Astrocyte (in vitro differentiated cells and primary cell): Measurements from ENCODE around the gene IDUA. TPM values are rescaled to one million over a fixed set of nuclear protein-coding genes. Genes with fewer than 3 reads are reported as not detected.
A peak's percentile ranks its signal among the peaks of the same experiment; 100 is the strongest.

Experiments used
- DNase-seq: peaks from one replicate; pipeline ENCODE4 v3.0.0-alpha.2; 2010; ENCODE audit warnings: low read depth
- FAIRE-seq: peaks from 2 replicates; lab custom pipeline; 2011; peaks lifted over from hg19 to GRCh38; lab: Jason Lieb, UNC
- H2AFZ ChIP-seq: 2 replicates; pipeline ENCODE4 v1.6.0; 2012; ENCODE audit warnings: low read depth, low read length, inconsistent platforms
- H3K27ac ChIP-seq: 2 replicates; pipeline ENCODE4 v1.5.1; 2011; ENCODE audit warnings: low read depth, low read length, inconsistent platforms
- H3K27me3 ChIP-seq: 2 replicates; pipeline ENCODE4 v1.6.0; 2011; ENCODE audit warnings: low read length, inconsistent platforms; ENCODE audit not compliant: insufficient read depth
- H3K36me3 ChIP-seq: 2 replicates; pipeline ENCODE4 v1.5.1; 2011; ENCODE audit warnings: low read length, inconsistent platforms; ENCODE audit not compliant: insufficient read depth
- H3K4me1 ChIP-seq: 2 replicates; pipeline ENCODE4 v1.5.1; 2011; ENCODE audit warnings: low read length, inconsistent platforms; ENCODE audit not compliant: insufficient read depth
- H3K4me2 ChIP-seq: 2 replicates; pipeline ENCODE4 v1.6.0; 2012; ENCODE audit warnings: low read length, inconsistent platforms
- H3K4me3 ChIP-seq: 2 replicates; pipeline ENCODE4 v1.5.1; 2011; ENCODE audit warnings: low read depth, mild to moderate bottlenecking, low read length, inconsistent platforms; ENCODE audit not compliant: insufficient read depth
- H3K79me2 ChIP-seq: 2 replicates; pipeline ENCODE4 v1.6.0; 2012; ENCODE audit warnings: mild to moderate bottlenecking, low read length, inconsistent platforms; ENCODE audit not compliant: insufficient read depth
- H3K9ac ChIP-seq: 2 replicates; pipeline ENCODE4 v1.6.0; 2012; ENCODE audit warnings: mild to moderate bottlenecking, low read length, inconsistent platforms
- H3K9me3 ChIP-seq: 2 replicates; pipeline ENCODE4 v1.5.1; 2012; ENCODE audit warnings: low read depth, mild to moderate bottlenecking, low read length, inconsistent platforms; ENCODE audit not compliant: insufficient read depth
- H4K20me1 ChIP-seq: 2 replicates; pipeline ENCODE4 v1.6.0; 2012; ENCODE audit warnings: low read length, inconsistent platforms; ENCODE audit not compliant: insufficient read depth
- H3K27ac Mint-ChIP-seq: one replicate; pipeline ENCODE4 v1.8.0; 2021; ENCODE audit warnings: mild to moderate bottlenecking, mixed read lengths; ENCODE audit not compliant: unreplicated experiment
- H3K27me3 Mint-ChIP-seq: one replicate; pipeline ENCODE4 v1.8.0; 2021; ENCODE audit warnings: low read depth, mixed read lengths; ENCODE audit not compliant: unreplicated experiment
- H3K36me3 Mint-ChIP-seq: one replicate; pipeline ENCODE4 v1.8.0; 2021; ENCODE audit warnings: low read depth, mixed read lengths; ENCODE audit not compliant: unreplicated experiment
- H3K4me1 Mint-ChIP-seq: one replicate; pipeline ENCODE4 v1.8.0; 2021; ENCODE audit warnings: low read depth, mixed read lengths; ENCODE audit not compliant: unreplicated experiment
- H3K4me3 Mint-ChIP-seq: one replicate; pipeline ENCODE4 v1.8.0; 2021; ENCODE audit warnings: mild to moderate bottlenecking, moderate library complexity, mixed read lengths; ENCODE audit not compliant: unreplicated experiment
- H3K9me3 Mint-ChIP-seq: one replicate; pipeline ENCODE4 v1.8.0; 2021; ENCODE audit warnings: mild to moderate bottlenecking, mixed read lengths; ENCODE audit not compliant: unreplicated experiment
- CTCF ChIP-seq: IDR thresholded peaks from 2 replicates; pipeline ENCODE4 v1.5.1; 2011; ENCODE audit warnings: low read depth, mild to moderate bottlenecking, inconsistent platforms, low read length, moderate library complexity; ENCODE audit not compliant: insufficient read depth
- EZH2 ChIP-seq: IDR thresholded peaks from 2 replicates; pipeline ENCODE4 v1.6.1; 2012; ENCODE audit warnings: mild to moderate bottlenecking, low read length, inconsistent platforms; ENCODE audit not compliant: insufficient read depth
- total RNA-seq: library from RNA; stranded (reverse); gene quantifications from 2 replicates; pipeline ENCODE4 v1.2.1, GENCODE V29; 2021

Gene IDUA
- total RNA-seq, 1 donor from 2014 or later = 20.5 TPM

- Histone ChIP-seq H3K27ac (no peak overlapping the region), H3K79me2 (no peaks in the 10 kb centered on the region), H3K27me3 (no peaks in the 10 kb centered on the region), H2AFZ (no peak overlapping the region), H3K9ac (no peak overlapping the region), H4K20me1 (no peaks in the 10 kb centered on the region), H3K4me2 (no peak overlapping the region), H3K4me1 (peaks cover 16% of the 10 kb centered on the region), H3K4me3 (no peak overlapping the region), H3K36me3 (no peaks in the 10 kb centered on the region), H3K9me3 (no peaks in the 10 kb centered on the region)
- DNase-seq = no peak
- H3K4me1 Mint-ChIP-seq = peaks cover 14% of the 10 kb centered on the region
- peaks cover 3% of the 10 kb centered on the region for H3K27me3 Mint-ChIP-seq
- H3K36me3 Mint-ChIP-seq = peaks cover 3% of the 10 kb centered on the region
- H3K4me3 Mint-ChIP-seq = no peak overlapping the region
- TF ChIP-seq CTCF (no peak), EZH2 (no peak)
- no peaks in the 10 kb centered on the region for H3K9me3 Mint-ChIP-seq
- no peak overlapping the region for H3K27ac Mint-ChIP-seq
- no peak for FAIRE-seq
Measured at GRCh38 chr4:982291-982690, 4.6 kb upstream of the IDUA start.

- Mint-ChIP-seq H3K27me3 (peaks cover 3% of the 10 kb centered on the region), H3K9me3 (no peaks in the 10 kb centered on the region), H3K36me3 (peaks cover 3% of the 10 kb centered on the region), H3K27ac (no peak overlapping the region), H3K4me1 (peaks cover 14% of the 10 kb centered on the region), H3K4me3 (no peak overlapping the region)
- no peaks in the 10 kb centered on the region for H3K9me3 ChIP-seq
- no peaks in the 10 kb centered on the region for H3K79me2 ChIP-seq
- no peak overlapping the region for H3K4me3 ChIP-seq
- H4K20me1 ChIP-seq = peaks cover under 1% of the 10 kb centered on the region
- H3K27ac ChIP-seq = no peak overlapping the region
- FAIRE-seq (no peak), DNase-seq (no peak)
- H2AFZ ChIP-seq = no peak overlapping the region
- peaks cover 21% of the 10 kb centered on the region for H3K4me1 ChIP-seq
- H3K9ac ChIP-seq = no peak overlapping the region
- no peaks in the 10 kb centered on the region for H3K27me3 ChIP-seq
- no peaks in the 10 kb centered on the region for H3K36me3 ChIP-seq
- TF ChIP-seq CTCF (no peak), EZH2 (no peak)
- H3K4me2 ChIP-seq = no peak overlapping the region
Measured at GRCh38 chr4:982814-983213, 4.0 kb upstream of the IDUA start.

GRCh38 chr4:984336-985054 is 2.3 kb upstream of the IDUA start:
- no peak overlapping the region for H3K4me3 ChIP-seq
- Mint-ChIP-seq H3K27me3 (peaks cover 3% of the 10 kb centered on the region), H3K4me3 (peak overlapping the region; percentile 70)

More at GRCh38 chr4:984336-985054, 2.3 kb upstream of the IDUA start:
- DNase-seq (no peak), FAIRE-seq (no peak)
- Histone ChIP-seq H2AFZ (peak overlapping the region; percentile 44), H3K4me2 (peak overlapping the region; percentile 78), H3K27me3 (no peaks in the 10 kb centered on the region), H3K4me1 (peaks cover 24% of the 10 kb centered on the region), H3K79me2 (no peaks in the 10 kb centered on the region), H4K20me1 (peaks cover 9% of the 10 kb centered on the region), H3K9ac (no peak overlapping the region), H3K27ac (no peak overlapping the region), H3K9me3 (no peaks in the 10 kb centered on the region), H3K36me3 (no peaks in the 10 kb centered on the region)
- peaks cover 3% of the 10 kb centered on the region for H3K36me3 Mint-ChIP-seq
- no peak for TF ChIP-seq EZH2
- no peak for TF ChIP-seq CTCF
- H3K27ac Mint-ChIP-seq = no peak overlapping the region
- H3K9me3 Mint-ChIP-seq = no peaks in the 10 kb centered on the region
- peaks cover 11% of the 10 kb centered on the region for H3K4me1 Mint-ChIP-seq
